ENCODE measurements around the gene AGAP3. TPM values are rescaled to one million over a fixed set of nuclear protein-coding genes. Genes with fewer than 3 reads are reported as not detected.

Gene AGAP3
- total RNA-seq, 1 donor from 2014 or later, result 58.0 TPM

DNA sequence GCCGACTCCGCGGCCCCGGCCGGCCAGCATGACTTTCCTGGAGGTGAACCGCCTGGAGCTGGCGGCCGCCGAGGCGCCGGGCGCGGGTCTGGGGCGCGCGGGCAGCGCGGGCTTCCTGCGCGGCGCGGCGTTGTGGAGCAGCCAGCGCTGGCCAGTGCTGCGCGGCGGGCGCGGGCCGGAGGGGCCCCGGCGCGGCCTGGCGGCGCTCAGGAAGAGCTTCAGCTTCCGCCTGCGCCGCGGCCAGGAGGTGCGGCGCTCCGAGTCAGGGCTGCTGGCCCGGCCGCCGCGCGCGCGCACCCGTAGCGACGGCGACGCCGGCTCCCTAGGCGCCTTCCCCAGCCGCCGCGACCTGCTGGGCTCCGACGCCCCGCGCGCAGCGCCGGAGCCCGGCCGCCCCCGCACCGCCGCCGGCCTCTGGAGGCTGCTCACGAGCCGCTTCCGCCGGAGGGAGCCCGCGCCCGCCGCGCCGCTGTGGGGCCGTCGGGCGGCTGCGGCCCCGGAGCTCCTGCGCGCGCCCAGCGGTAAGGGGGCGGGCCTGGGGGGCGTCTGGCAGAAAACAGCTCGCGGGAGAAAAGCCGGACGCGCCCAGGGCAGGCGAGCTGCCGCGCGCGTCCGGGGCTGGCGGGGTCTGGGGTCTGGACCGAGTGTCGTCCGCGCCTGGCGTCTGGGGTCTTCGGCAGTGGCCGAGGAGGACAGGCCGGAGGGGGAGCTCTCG lies 29.0 kb downstream of the AGAP3 start:
- Mint-ChIP-seq H3K36me3 (ENCODE audit: low read depth) (peaks cover 4% of the 10 kb centered on the region), H3K4me1 (ENCODE audit: low read depth) (no peaks in the 10 kb centered on the region), H3K9me3 (no peaks in the 10 kb centered on the region), H3K4me3 (no peak overlapping the region), H3K27ac (no peak overlapping the region), H3K27me3 (ENCODE audit: insufficient read depth) (peaks cover 17% of the 10 kb centered on the region)
- intact Hi-C loops (cut with micrococcal nuclease), result loop anchor here (1.0 kb wide), 1 partner anchor 217 kb away; no protein-coding TSS in a partner anchor
- DNase-seq (ENCODE audit: low spot score), result no peak

DNA sequence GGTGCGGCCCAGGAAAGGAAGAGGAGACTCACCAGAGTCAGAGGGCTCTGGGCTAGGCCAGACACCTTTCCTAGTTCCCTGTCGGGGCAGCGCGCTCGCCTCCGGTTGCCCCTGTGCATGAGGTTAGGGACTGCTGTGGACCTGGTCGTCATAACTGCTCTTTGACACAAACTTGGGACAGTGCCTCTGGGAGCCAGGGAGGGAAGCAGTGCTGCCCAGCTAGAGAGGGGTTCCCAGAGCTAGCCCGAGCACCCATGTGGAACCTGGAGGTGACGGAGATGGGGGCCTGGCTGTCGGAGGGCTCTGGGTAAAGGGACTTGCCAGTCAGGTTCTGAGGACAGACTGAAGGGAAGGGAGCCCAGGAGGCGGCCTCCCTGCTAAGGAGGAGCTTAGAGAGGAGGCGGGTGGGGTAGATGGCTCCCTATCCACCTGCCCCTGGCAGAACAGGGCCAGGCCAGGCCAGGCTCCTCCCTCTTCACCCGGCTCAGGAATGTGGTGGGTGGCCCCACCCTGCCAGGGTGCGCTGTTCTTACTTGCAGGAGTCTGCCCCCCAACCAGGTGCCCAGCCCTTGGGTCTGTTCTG lies 29.7 kb downstream of the AGAP3 start:
- Mint-ChIP-seq H3K4me1 (ENCODE audit: low read depth) (no peaks in the 10 kb centered on the region), H3K27ac (no peak overlapping the region), H3K4me3 (no peak overlapping the region), H3K36me3 (ENCODE audit: low read depth) (peaks cover 7% of the 10 kb centered on the region), H3K27me3 (ENCODE audit: insufficient read depth) (peaks cover 17% of the 10 kb centered on the region), H3K9me3 (no peaks in the 10 kb centered on the region)
- no peak for DNase-seq (ENCODE audit: low spot score)
- intact Hi-C loops (cut with micrococcal nuclease), result loop anchor here (1.0 kb wide), 1 partner anchor 218 kb away; no protein-coding TSS in a partner anchor

DNA sequence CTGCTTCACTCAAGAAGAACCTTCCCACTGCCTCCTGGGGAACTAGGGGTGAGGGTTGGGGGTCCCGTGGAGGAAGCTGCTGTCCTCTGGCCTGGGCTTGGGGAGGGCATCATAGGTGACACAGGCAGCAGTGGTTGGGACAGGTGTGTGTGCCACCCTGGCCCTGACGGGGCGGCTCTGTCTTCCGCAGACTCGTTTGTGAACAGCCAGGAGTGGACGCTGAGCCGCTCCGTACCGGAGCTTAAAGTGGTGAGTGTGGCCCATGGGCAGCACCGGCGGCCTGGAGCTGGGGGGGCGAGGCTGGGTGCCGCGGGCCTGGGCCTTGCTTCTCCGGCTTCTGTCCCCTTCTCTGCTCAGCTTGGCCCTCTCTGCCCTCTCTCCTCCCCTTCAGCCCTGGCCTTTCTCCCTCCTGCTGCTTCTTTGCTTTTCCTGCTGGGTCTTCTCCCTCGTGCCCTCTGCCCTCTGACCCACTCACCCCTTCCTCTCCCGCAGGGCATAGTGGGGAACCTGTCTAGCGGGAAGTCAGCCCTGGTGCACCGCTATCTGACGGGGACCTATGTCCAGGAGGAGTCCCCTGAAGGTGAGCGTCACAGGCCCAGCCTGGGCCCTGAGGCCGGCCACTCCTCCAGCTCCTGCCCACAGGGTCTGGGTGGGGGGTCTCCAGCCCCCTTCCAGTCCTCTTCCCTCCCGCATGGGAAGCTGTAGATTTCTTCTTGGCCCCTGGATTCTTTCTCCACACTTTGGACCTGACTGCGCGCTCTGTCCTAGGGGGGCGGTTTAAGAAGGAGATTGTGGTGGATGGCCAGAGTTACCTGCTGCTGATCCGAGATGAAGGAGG lies 30.5 kb downstream of the AGAP3 start:
- intact Hi-C loops (cut with micrococcal nuclease), result no loop called here
- DNase-seq (ENCODE audit: low spot score), result no peak
- H3K27me3 Mint-ChIP-seq (ENCODE audit: insufficient read depth), result peaks cover 17% of the 10 kb centered on the region
- peaks cover 7% of the 10 kb centered on the region for H3K36me3 Mint-ChIP-seq (ENCODE audit: low read depth)
- H3K4me3 Mint-ChIP-seq, result no peak overlapping the region
- H3K4me1 Mint-ChIP-seq (ENCODE audit: low read depth), result no peaks in the 10 kb centered on the region
- H3K27ac Mint-ChIP-seq, result no peak overlapping the region
- H3K9me3 Mint-ChIP-seq, result no peaks in the 10 kb centered on the region

DNA sequence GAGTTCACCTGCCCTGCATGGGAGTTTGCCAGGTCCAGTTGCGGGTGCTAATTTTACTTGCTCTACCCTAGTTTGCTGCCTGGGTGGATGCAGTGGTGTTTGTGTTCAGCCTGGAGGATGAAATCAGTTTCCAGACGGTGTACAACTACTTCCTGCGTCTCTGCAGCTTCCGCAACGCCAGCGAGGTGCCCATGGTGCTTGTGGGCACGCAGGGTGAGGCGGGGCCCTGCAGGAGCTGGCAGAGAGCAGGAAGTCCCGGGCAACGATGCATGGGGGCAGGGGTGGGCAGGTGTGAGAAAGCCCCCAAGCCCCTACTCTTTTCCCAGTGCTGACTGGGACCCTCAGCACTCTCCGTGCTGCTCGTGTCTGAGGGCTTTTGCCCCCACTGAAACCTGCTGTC lies 31.3 kb downstream of the AGAP3 start:
- H3K4me1 Mint-ChIP-seq (ENCODE audit: low read depth), result no peaks in the 10 kb centered on the region
- peaks cover 14% of the 10 kb centered on the region for H3K27me3 Mint-ChIP-seq (ENCODE audit: insufficient read depth)
- intact Hi-C loops (cut with micrococcal nuclease), result no loop called here
- peaks cover 7% of the 10 kb centered on the region for H3K36me3 Mint-ChIP-seq (ENCODE audit: low read depth)
- H3K4me3 Mint-ChIP-seq, result peak overlapping the region; percentile 5
- DNase-seq (ENCODE audit: low spot score), result no peak
- H3K9me3 Mint-ChIP-seq, result no peaks in the 10 kb centered on the region
- no peak overlapping the region for H3K27ac Mint-ChIP-seq

DNA sequence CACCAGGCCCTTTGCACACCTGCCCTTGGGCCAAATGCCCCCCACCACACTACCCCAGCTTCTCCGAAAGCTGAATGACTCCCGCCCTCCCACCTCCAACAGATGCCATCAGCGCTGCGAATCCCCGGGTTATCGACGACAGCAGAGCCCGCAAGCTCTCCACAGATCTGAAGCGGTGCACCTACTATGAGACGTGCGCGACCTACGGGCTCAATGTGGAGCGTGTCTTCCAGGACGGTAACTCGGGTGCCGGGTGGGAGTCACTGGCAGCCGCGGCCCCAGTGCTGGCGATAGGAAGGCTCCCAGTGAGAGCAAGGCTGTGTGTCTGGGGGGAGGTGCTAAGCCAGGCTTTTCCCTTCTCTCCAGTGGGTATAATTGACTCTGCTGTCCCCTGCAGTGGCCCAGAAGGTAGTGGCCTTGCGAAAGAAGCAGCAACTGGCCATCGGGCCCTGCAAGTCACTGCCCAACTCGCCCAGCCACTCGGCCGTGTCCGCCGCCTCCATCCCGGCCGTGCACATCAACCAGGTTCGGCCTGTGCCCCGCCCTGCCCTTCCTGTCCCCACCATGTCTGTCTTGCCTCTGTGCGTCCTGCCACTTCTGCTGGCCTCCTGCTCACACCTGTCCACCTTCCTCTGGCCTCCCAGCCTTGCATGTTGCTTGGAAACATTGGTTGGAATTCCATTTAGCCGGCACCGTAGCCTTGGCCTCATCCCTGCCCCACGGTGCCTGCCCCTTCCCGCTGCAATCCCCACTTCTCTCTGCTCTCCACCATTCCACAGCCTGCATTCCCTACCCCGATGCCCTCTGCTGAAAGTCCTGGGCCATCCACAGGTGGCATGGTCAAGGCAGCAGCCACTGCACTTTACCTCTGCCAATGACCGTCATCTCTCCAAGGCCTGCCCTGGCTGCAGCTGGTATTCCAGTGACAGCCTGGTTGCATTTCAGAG lies 32.1 kb downstream of the AGAP3 start:
- H3K27me3 Mint-ChIP-seq (ENCODE audit: insufficient read depth), result peaks cover 8% of the 10 kb centered on the region
- H3K9me3 Mint-ChIP-seq, result no peaks in the 10 kb centered on the region
- no peaks in the 10 kb centered on the region for H3K4me1 Mint-ChIP-seq (ENCODE audit: low read depth)
- H3K4me3 Mint-ChIP-seq, result peak overlapping the region; percentile 19
- intact Hi-C loops (cut with micrococcal nuclease), result no loop called here
- H3K27ac Mint-ChIP-seq, result no peak overlapping the region
- peaks cover 7% of the 10 kb centered on the region for H3K36me3 Mint-ChIP-seq (ENCODE audit: low read depth)
- no peak for DNase-seq (ENCODE audit: low spot score)

DNA sequence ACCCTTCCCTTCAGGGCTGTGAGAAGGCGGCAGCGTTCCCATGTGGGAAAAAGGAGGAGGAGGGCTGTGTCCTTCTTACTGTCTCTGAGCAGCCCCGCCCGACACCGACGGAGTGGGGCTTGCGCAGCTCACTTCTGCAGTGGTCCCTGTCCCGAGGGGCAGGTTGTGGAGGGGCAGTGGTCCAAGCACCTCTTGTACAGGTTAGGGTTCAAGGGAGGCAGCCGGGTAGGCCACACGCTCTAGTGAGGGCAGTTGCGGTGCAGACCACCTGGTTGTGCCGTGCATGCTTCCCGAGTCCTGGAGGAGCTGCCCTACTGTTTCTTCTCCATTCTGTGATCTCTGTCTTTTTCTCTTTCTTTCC lies 32.8 kb downstream of the AGAP3 start:
- H3K9me3 Mint-ChIP-seq, result no peaks in the 10 kb centered on the region
- H3K27ac Mint-ChIP-seq, result no peak overlapping the region
- intact Hi-C loops (cut with micrococcal nuclease), result no loop called here
- peaks cover 7% of the 10 kb centered on the region for H3K36me3 Mint-ChIP-seq (ENCODE audit: low read depth)
- DNase-seq (ENCODE audit: low spot score), result no peak
- H3K27me3 Mint-ChIP-seq (ENCODE audit: insufficient read depth), result peaks cover 2% of the 10 kb centered on the region
- no peaks in the 10 kb centered on the region for H3K4me1 Mint-ChIP-seq (ENCODE audit: low read depth)
- no peak overlapping the region for H3K4me3 Mint-ChIP-seq

DNA sequence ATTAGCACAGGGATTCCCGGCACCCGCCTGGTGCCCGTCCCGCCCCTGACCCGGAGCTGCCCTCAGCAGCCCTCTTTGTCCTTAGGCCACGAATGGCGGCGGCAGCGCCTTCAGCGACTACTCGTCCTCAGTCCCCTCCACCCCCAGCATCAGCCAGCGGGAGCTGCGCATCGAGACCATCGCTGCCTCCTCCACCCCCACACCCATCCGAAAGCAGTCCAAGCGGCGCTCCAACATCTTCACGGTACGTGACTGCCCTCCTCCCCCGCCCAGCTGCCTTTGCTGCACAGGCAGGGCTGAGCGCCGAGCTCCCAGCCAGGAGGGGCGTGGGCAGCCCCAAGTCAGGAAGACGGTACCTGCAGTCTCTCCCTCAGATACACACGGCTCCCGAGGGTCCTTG lies 33.6 kb downstream of the AGAP3 start:
- DNase-seq (ENCODE audit: low spot score), result no peak
- intact Hi-C loops (cut with micrococcal nuclease), result no loop called here
- no peaks in the 10 kb centered on the region for H3K9me3 Mint-ChIP-seq
- H3K4me1 Mint-ChIP-seq (ENCODE audit: low read depth), result no peaks in the 10 kb centered on the region
- peaks cover 7% of the 10 kb centered on the region for H3K36me3 Mint-ChIP-seq (ENCODE audit: low read depth)
- no peak overlapping the region for H3K4me3 Mint-ChIP-seq
- no peak overlapping the region for H3K27ac Mint-ChIP-seq
- H3K27me3 Mint-ChIP-seq (ENCODE audit: insufficient read depth), result no peaks in the 10 kb centered on the region

DNA sequence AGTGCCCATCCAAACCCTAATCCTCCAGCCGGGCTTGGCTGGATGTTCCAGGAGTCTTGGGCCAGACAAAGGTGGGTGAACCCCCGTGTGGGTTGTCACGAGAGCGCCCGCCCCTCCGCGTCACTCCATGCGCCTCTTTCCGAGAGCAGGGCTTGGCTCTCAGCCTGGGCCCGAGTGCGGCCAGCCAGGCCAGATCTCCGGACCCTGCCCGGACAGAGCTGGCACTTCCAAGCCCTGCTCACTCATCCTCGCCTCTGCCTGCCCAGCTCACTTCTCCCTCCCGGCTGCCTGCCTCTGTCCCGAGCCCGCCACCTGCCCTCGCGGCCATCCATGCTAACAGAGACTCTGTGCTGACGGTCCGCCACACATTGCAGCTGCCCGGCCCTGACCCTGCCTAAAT lies 34.6 kb downstream of the AGAP3 start:
- H3K9me3 Mint-ChIP-seq, result no peaks in the 10 kb centered on the region
- no peaks in the 10 kb centered on the region for H3K27me3 Mint-ChIP-seq (ENCODE audit: insufficient read depth)
- H3K36me3 Mint-ChIP-seq (ENCODE audit: low read depth), result peaks cover 7% of the 10 kb centered on the region
- no peaks in the 10 kb centered on the region for H3K4me1 Mint-ChIP-seq (ENCODE audit: low read depth)
- no peak overlapping the region for H3K4me3 Mint-ChIP-seq
- DNase-seq (ENCODE audit: low spot score), result no peak
- intact Hi-C loops (cut with micrococcal nuclease), result no loop called here
- no peak overlapping the region for H3K27ac Mint-ChIP-seq

DNA sequence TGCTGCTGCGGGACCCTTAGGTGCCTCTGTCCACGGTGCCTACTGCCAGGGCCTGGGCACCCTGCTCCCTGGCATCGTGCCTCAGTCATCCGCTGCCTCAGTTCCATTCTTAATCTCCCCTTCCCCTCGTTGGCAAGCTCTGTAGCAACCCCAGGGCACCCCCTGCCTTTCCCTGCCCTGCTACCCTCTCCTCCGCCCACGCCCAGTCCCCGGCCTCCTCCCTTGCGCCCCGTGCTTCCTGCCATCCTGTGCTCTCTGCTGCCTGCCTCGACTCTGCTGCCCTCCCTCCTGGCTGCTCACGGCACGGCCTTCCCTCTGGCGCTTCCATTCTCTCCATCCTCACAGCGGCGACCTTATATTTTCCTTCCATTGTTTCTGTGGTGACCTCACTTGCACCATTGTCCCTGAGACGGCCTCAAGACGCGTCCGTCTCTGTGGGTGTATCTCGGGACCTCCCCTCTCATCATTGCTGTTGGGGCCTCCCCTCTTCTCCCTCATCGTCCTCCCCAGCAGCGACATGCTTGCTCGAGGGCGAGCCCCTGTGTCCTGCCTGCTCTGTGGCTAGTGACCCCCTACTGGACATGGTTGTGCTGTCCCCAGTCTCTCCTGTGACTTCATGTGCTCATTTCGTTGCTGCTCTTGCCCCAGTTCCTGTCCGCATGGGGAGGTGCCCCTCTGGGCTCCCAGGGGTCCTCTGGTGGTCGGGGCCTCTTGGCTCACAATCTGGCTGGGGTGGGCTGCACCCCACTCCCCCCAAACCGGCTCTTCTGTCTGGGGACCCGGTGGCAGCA lies 35.3 kb downstream of the AGAP3 start:
- no peak for DNase-seq (ENCODE audit: low spot score)
- Mint-ChIP-seq H3K27me3 (ENCODE audit: insufficient read depth) (no peaks in the 10 kb centered on the region), H3K27ac (no peak overlapping the region), H3K36me3 (ENCODE audit: low read depth) (peaks cover 7% of the 10 kb centered on the region), H3K4me3 (no peak overlapping the region), H3K4me1 (ENCODE audit: low read depth) (no peaks in the 10 kb centered on the region), H3K9me3 (no peaks in the 10 kb centered on the region)
- intact Hi-C loops (cut with micrococcal nuclease), result no loop called here

DNA sequence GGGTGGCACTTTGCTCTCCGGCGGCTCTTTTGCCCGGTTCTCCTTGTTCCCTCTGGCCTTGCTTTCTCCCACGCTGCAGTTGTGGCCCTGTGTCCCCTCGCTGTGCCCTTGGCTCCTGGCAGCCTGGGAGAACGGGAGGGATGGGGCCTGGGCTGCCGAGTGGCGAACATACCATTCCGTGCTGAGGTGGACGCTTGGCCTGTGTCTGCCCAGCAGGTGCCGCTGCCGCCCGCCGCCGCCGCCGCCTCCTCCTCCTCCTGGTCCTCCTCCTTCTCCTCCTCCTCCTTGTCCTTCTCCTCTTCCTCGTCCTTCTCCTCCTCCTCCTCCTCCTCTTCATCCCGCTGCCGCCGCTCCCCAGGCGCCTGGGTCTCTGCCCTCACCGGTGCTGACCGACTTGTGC lies 36.0 kb downstream of the AGAP3 start:
- Mint-ChIP-seq H3K36me3 (ENCODE audit: low read depth) (peaks cover 7% of the 10 kb centered on the region), H3K4me1 (ENCODE audit: low read depth) (no peaks in the 10 kb centered on the region), H3K9me3 (no peaks in the 10 kb centered on the region), H3K27ac (no peak overlapping the region), H3K4me3 (no peak overlapping the region), H3K27me3 (ENCODE audit: insufficient read depth) (no peaks in the 10 kb centered on the region)
- no peak for DNase-seq (ENCODE audit: low spot score)
- intact Hi-C loops (cut with micrococcal nuclease), result no loop called here

DNA sequence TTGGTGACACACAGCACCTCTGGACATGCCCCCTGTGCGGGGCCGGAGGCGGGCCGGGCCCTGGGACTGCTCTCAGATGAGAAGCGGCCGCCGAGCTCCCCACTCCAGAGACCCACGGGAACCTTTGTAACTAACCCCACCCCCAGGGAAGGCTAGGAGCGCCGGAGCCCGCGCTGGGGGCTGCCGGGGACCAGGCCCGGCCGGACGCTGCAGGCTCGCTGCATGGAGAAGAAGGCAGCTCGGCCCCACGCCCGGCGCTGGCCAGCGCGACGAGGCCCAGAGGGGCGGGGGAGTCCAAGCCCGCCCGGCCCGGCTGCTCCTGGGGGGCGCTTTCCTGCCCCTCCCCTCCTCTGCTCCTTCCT lies 36.5 kb downstream of the AGAP3 start:
- no peak for DNase-seq (ENCODE audit: low spot score)
- H3K9me3 Mint-ChIP-seq, result no peaks in the 10 kb centered on the region

More for the DNA sequence above, 36.5 kb downstream of the AGAP3 start:
- H3K27ac Mint-ChIP-seq, result no peak overlapping the region
- H3K4me3 Mint-ChIP-seq, result no peak overlapping the region
- H3K36me3 Mint-ChIP-seq (ENCODE audit: low read depth), result peaks cover 7% of the 10 kb centered on the region
- no peaks in the 10 kb centered on the region for H3K27me3 Mint-ChIP-seq (ENCODE audit: insufficient read depth)
- no peaks in the 10 kb centered on the region for H3K4me1 Mint-ChIP-seq (ENCODE audit: low read depth)
- intact Hi-C loops (cut with micrococcal nuclease), result no loop called here
